KBM-7 (cell line): ENCODE measurements around the gene ZRANB2.
A peak's percentile ranks its signal among the peaks of the same experiment; 100 is the strongest.

ENCODE experiments used
- DNase-seq: peaks from one replicate; pipeline ENCODE4 v3.0.0-alpha.2; 2015
- in situ Hi-C: fragments of 300-500 bp; cut with MboI; formaldehyde crosslinking; loops from 2 replicates; pipeline ENCODE4 v1.14.3; 2020; ENCODE audit warnings: low sequenced_read_pairs, low pct_unique_long_range_greater_than_20kb, mixed read lengths

ZRANB2 gene

GRCh38 chr1:71072273-71072672 is 8.6 kb downstream of the ZRANB2 start:
- no peak for DNase-seq

GRCh38 chr1:71071720-71072119 is 9.1 kb downstream of the ZRANB2 start:
- in situ Hi-C loops: no loop called here

More at GRCh38 chr1:71072273-71072672, 8.6 kb downstream of the ZRANB2 start:
- in situ Hi-C loops: no loop called here

DNA sequence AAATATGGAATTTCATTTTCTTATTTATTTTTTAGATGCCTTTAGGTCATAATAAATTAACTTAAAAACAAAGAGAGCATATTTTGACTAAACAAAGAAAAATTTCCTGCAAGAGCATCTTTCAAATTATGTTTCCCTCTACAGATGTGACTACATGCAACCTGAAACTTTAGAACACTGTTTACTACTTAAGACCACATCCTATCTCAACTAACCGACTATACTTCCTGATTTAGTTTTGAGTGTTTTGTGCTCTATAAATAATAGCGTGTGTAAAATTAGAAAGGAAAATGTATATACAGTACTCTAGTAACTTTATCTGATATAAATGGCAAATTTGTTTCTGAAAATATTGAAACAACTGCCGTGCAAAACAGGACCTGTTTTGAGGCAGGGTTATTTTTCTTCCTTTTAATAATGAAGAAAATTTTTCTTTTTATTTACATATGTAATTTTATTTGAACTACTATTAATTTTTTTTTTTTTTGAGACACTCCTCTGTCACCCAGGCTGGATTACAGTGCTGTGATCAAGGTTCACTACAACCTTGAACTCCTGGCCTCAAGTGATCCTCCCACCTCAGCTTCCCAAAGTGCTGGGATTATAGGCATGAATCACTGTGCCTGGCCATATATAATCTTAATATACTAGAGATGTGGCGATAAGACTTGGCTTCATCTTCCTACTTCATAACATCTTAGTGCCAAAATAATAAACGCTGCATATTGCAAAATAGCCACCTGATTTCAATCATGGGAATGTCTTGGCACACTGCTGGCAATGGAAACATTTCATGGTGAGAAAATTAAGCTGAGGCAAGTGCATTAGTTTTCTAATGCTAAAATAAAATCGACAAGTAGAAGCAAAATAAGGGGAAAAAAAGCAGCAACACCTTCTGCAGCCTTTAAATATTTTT is 12.3 kb downstream of the ZRANB2 start:
- in situ Hi-C loops: no loop called here
- no peak for DNase-seq

More at GRCh38 chr1:71071720-71072119, 9.1 kb downstream of the ZRANB2 start:
- DNase-seq: no peak

- in situ Hi-C loops: no loop called here
- DNase-seq: no peak
These were observed 26.0 kb downstream of the ZRANB2 start for GRCh38 chr1:71054791-71055190.

DNA sequence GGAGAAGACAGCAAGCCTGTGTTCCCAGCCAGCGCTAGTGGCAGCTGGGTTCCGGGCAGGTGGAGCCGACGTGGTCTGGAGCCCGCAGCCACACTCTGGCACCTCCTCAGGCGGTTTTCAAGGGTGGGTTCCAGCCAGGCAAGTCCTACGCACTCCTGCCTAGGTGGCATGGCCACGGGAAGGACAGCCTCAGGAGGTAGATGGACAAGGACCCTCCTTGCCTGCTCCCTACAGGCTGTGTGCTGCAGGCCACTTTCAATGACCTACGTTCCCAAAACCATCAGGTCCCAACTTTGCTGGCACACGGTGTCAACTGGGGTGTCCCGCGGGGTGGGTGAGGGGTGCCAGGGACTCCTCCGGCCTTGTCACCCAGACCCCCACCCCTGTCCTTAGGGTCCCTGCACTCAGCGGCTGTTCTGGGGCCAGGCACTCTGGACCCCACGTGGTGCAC is 26.5 kb downstream of the ZRANB2 start:
- no peak for DNase-seq
- in situ Hi-C loops: no loop called here

- in situ Hi-C loops: no loop called here
- no peak for DNase-seq
These were observed 27.1 kb downstream of the ZRANB2 start for GRCh38 chr1:71053758-71054157.

- in situ Hi-C loops: no loop called here
These were observed 27.7 kb downstream of the ZRANB2 start for GRCh38 chr1:71053146-71053545.

GRCh38 chr1:71049951-71050598 is 30.8 kb downstream of the ZRANB2 start:
- in situ Hi-C loops: loop anchor here (25.0 kb wide), 1 partner anchor 513 kb away; no protein-coding TSS in a partner anchor
- DNase-seq: peak; percentile 90

More at GRCh38 chr1:71053146-71053545, 27.7 kb downstream of the ZRANB2 start:
- DNase-seq: no peak

DNA sequence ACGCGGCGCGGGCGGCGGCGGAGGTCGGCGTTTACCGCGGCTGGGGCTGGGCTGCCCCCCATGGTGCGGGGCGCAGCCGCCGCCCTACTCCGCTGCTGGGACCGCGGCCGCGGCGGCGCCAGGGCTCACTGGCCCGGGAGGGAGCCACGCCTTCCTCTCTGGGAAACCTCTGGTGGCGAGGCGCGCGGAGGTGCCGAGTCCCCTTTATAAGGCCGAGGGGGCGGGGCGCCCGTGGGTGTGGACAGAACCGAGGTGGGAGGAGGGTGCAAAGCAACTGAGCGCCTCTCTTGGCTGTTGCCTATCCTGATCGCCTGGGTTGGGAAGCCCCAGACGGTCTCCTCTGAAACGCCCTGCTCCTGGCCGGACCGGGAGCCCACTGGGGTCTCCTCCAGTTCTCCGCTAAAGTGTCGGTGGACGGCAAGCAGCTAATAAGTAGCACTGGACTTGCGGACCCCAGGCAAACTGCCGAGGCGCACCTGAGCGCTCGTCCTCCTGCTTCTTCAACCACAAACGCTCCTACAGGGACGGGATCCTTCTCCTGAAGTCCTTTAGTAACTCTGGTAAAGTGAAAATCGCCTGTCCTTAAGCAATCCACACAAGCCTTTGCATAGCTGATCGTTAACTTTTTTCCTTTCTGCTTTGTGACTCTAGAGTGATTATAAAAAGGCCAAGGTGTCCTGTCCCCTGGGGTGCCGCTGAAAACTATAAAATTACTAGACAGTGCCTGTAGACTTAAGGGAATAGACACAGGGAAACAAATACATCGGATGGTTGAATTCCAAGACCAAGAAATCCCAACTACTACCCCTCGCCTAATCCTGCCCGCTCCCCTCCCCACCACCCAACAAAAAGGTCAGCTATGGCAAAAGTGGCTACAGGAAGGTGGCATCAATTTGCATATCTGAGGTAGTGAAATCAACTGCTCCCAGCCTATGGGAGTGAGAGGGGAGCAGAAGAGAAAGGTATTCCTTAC is 32.9 kb downstream of the ZRANB2 start, which contains the start of gene PTGER3:
TSS of gene PTGER3 (minus strand) at position 182 of the 973 bp plus-strand sequence. CDS start 239 bp downstream, outside the sequence.
- in situ Hi-C loops: loop anchor here (25.0 kb wide), 1 partner anchor 511 kb away; no protein-coding TSS in a partner anchor

GRCh38 chr1:71046891-71047634 is 33.8 kb downstream of the ZRANB2 start:
- DNase-seq: peak; percentile 17
- in situ Hi-C loops: loop anchor here (25.0 kb wide), 1 partner anchor 510 kb away; no protein-coding TSS in a partner anchor

More for the DNA sequence above, 32.9 kb downstream of the ZRANB2 start, which contains the start of gene PTGER3:
- peak; percentile 28 for DNase-seq

GRCh38 chr1:71045463-71046028 is 35.3 kb downstream of the ZRANB2 start:
- in situ Hi-C loops: loop anchor here (25.0 kb wide), 1 partner anchor 508 kb away; no protein-coding TSS in a partner anchor
- DNase-seq: no peak

DNA sequence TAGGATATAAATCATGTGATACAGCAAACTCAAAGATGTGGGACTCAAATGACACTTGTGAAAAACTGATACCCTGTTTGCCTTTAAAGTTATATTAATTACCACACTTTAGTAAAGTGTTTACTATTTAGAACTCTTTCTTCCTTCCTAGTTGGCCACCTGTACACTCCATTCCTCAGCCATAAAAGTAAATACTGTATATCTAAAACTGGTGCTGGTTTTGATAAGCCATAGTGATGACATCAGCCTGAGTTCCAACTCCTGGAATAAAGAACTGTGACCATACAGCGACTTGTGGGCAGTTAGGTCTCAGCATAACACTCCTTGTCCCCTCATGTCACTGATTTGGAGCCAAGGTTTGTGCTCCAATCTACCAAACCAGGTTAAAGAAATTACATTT is 36.0 kb downstream of the ZRANB2 start:
- in situ Hi-C loops: loop anchor here (25.0 kb wide), 1 partner anchor 508 kb away; no protein-coding TSS in a partner anchor
- DNase-seq: no peak

- in situ Hi-C loops: loop anchor here (25.0 kb wide), 1 partner anchor 506 kb away; no protein-coding TSS in a partner anchor
- no peak for DNase-seq
These were observed 37.8 kb downstream of the ZRANB2 start for GRCh38 chr1:71043065-71043464.

- no peak for DNase-seq
- in situ Hi-C loops: loop anchor here (25.0 kb wide), 1 partner anchor 505 kb away; no protein-coding TSS in a partner anchor
These were observed 39.0 kb downstream of the ZRANB2 start for GRCh38 chr1:71041806-71042205.

- in situ Hi-C loops: loop anchor here (25.0 kb wide), 1 partner anchor 502 kb away; no protein-coding TSS in a partner anchor
- DNase-seq: no peak
These were observed 41.1 kb downstream of the ZRANB2 start for GRCh38 chr1:71039661-71040262.

GRCh38 chr1:71038942-71039341 is 41.9 kb downstream of the ZRANB2 start:
- no peak for DNase-seq
- in situ Hi-C loops: loop anchor here (25.0 kb wide), 1 partner anchor 502 kb away; no protein-coding TSS in a partner anchor
